SIG-M5 treated with dmso at 0.1 percent for 504 hours (cell line): ENCODE data around the gene PEAK1.
A peak's percentile ranks its signal among the peaks of the same experiment; 100 is the strongest.
"Not testable (repeated sequence)": the region's sequence is repeated elsewhere in the genome, so short reads cannot be mapped to it uniquely, and the experiment has no call there.

Experiments used
- DNase-seq: peaks from one replicate; lab custom pipeline; 2025; ENCODE audit not compliant: unreplicated experiment; lab: John Stamatoyannopoulos, UW

Gene PEAK1

GRCh38 chr15:77181305-77182074, 238.4 kb downstream of the PEAK1 start:
- DNase-seq = peak; percentile 33

- DNase-seq = peak; percentile 6
These were observed 239.1 kb downstream of the PEAK1 start for GRCh38 chr15:77180757-77181156.

- DNase-seq = no peak
These were observed 239.6 kb downstream of the PEAK1 start for GRCh38 chr15:77180270-77180669.

GRCh38 chr15:77179541-77179998, 240.3 kb downstream of the PEAK1 start:
- DNase-seq = peak; percentile 18

GRCh38 chr15:77178411-77178810, 241.5 kb downstream of the PEAK1 start:
- DNase-seq = no peak

- DNase-seq = not testable (repeated sequence)
These were observed 243.8 kb downstream of the PEAK1 start for GRCh38 chr15:77176148-77176547.

- no peak for DNase-seq
These were observed 246.4 kb downstream of the PEAK1 start for GRCh38 chr15:77173487-77173886.

- DNase-seq = no peak
These were observed 248.5 kb downstream of the PEAK1 start for GRCh38 chr15:77171221-77171967.

GRCh38 chr15:77168616-77169015, 251.3 kb downstream of the PEAK1 start:
- no peak for DNase-seq

- no peak for DNase-seq
These were observed 251.8 kb downstream of the PEAK1 start for GRCh38 chr15:77168141-77168540.

GRCh38 chr15:77167406-77167805, 252.5 kb downstream of the PEAK1 start:
- no peak for DNase-seq

- DNase-seq = no peak
These were observed 256.0 kb downstream of the PEAK1 start for GRCh38 chr15:77163781-77164384.

GRCh38 chr15:77162872-77163633, 256.9 kb downstream of the PEAK1 start:
- DNase-seq = peak; percentile 58

GRCh38 chr15:77160562-77161478, 259.1 kb downstream of the PEAK1 start:
- DNase-seq = peak; percentile 6

- DNase-seq = not testable (repeated sequence)
These were observed 263.9 kb downstream of the PEAK1 start for GRCh38 chr15:77156000-77156399.

GRCh38 chr15:77148191-77148590, 271.7 kb downstream of the PEAK1 start:
- no peak for DNase-seq

GRCh38 chr15:77145370-77145769, 274.5 kb downstream of the PEAK1 start:
- no peak for DNase-seq

GRCh38 chr15:77144492-77145070, 275.3 kb downstream of the PEAK1 start:
- DNase-seq = no peak

GRCh38 chr15:77144026-77144425, 275.9 kb downstream of the PEAK1 start:
- DNase-seq = no peak

GRCh38 chr15:77143616-77144015, 276.3 kb downstream of the PEAK1 start:
- no peak for DNase-seq
